HEK293 (cell line): ENCODE measurements around the gene ABCC3.

Source experiments
- CTCF ChIA-PET: fragments of 350-600 bp; formaldehyde crosslinking; extraction: SDS; loops from one replicate; lab custom pipeline; 2021; ENCODE audit warnings: antibody characterized with exemption; lab: Yijun Ruan, JAX
- POLR2A ChIA-PET: fragments of 300-600 bp; formaldehyde crosslinking; extraction: SDS; loops from one replicate; lab custom pipeline; 2020; ENCODE audit warnings: antibody characterized with exemption, inconsistent platforms; lab: Yijun Ruan, JAX
- H3K27ac ChIP-seq: fragments of 200-500 bp; sonication (Bioruptor generic); 2 replicates; pipeline ENCODE4 v1.5.1; 2014; ENCODE audit warnings: low read depth, low read length, control low read depth, inconsistent platforms; ENCODE audit errors: extremely low read depth
- H3K36me3 ChIP-seq, 2 experiments: fragments of 200-500 bp in 1 of 2; sonication (Bioruptor generic) in 1 of 2; 1 replicate in 1 of 2; 2 replicates in 1 of 2; pipeline ENCODE4 v1.5.1; 2014 to 2017; ENCODE audit warnings: inconsistent platforms in 2 of 2, low read length in 2 of 2; ENCODE audit not compliant: control insufficient read depth in 2 of 2, insufficient read depth in 1 of 2
- H3K4me1 ChIP-seq: fragments of 200-500 bp; sonication (Bioruptor generic); 2 replicates; pipeline ENCODE4 v1.5.1; 2014; ENCODE audit warnings: mild to moderate bottlenecking, low read length, inconsistent platforms; ENCODE audit not compliant: control insufficient read depth, insufficient read depth
- H3K4me3 ChIP-seq: 2 replicates; pipeline ENCODE4 v1.5.1; 2011; ENCODE audit warnings: low read depth, mild to moderate bottlenecking, control low read depth, low read length, moderate library complexity
- H3K9me3 ChIP-seq: fragments of 200-500 bp; sonication (Bioruptor generic); 2 replicates; pipeline ENCODE4 v1.5.1; 2014; ENCODE audit warnings: low read depth, low read length, inconsistent platforms; ENCODE audit not compliant: control insufficient read depth, insufficient read depth
- GLI2 ChIP-seq: fragments of 450-650 bp; formaldehyde crosslinking; IDR thresholded peaks from 2 replicates; pipeline ENCODE4; 2017; ENCODE audit warnings: missing biosample characterization, missing genetic modification characterization, low read depth, borderline replicate concordance
- GLI4 ChIP-seq: fragments of 450-650 bp; formaldehyde crosslinking; IDR thresholded peaks from 2 replicates; pipeline ENCODE4 v1.5.1; 2016; ENCODE audit warnings: missing biosample characterization, missing genetic modification characterization
- OSR2 ChIP-seq: fragments of 450-650 bp; formaldehyde crosslinking; IDR thresholded peaks from 2 replicates; pipeline ENCODE4 v1.5.1; 2016; ENCODE audit warnings: missing biosample characterization, missing genetic modification characterization
- SP2 ChIP-seq: fragments of 450-650 bp; formaldehyde crosslinking; IDR thresholded peaks from 2 replicates; pipeline ENCODE4 v1.5.1; 2016; ENCODE audit warnings: missing biosample characterization, missing genetic modification characterization
- SP3 ChIP-seq: fragments of 450-650 bp; formaldehyde crosslinking; IDR thresholded peaks from 2 replicates; pipeline ENCODE4 v1.5.1; 2016; ENCODE audit warnings: missing biosample characterization, missing genetic modification characterization
- SP7 ChIP-seq: fragments of 450-650 bp; formaldehyde crosslinking; IDR thresholded peaks from 2 replicates; pipeline ENCODE4 v1.5.1; 2016; ENCODE audit warnings: missing biosample characterization, missing genetic modification characterization
- ZBTB7A ChIP-seq: fragments of 450-650 bp; formaldehyde crosslinking; IDR thresholded peaks from 2 replicates; pipeline ENCODE4 v1.5.1; 2016; ENCODE audit warnings: low read depth, missing biosample characterization, missing genetic modification characterization
- ZBTB8A ChIP-seq: fragments of 450-650 bp; formaldehyde crosslinking; IDR thresholded peaks from 2 replicates; pipeline ENCODE4 v1.5.1; 2016; ENCODE audit warnings: missing biosample characterization, missing genetic modification characterization
- ZFHX2 ChIP-seq: fragments of 450-650 bp; formaldehyde crosslinking; conservative IDR thresholded peaks from 2 replicates; pipeline ENCODE4 v1.5.1; 2016; ENCODE audit warnings: missing biosample characterization, missing genetic modification characterization
- ZFP37 ChIP-seq: fragments of 450-650 bp; formaldehyde crosslinking; IDR thresholded peaks from 2 replicates; pipeline ENCODE4 v1.5.1; 2016; ENCODE audit warnings: missing biosample characterization, missing genetic modification characterization
- ZNF10 ChIP-seq: fragments of 450-650 bp; formaldehyde crosslinking; IDR thresholded peaks from 2 replicates; pipeline ENCODE4 v1.5.1; 2017; ENCODE audit warnings: missing biosample characterization, missing genetic modification characterization
- ZNF211 ChIP-seq: fragments of 450-650 bp; formaldehyde crosslinking; IDR thresholded peaks from 2 replicates; pipeline ENCODE4 v1.5.1; 2016; ENCODE audit warnings: low read depth, missing biosample characterization, missing genetic modification characterization
- ZNF366 ChIP-seq: fragments of 450-650 bp; formaldehyde crosslinking; conservative IDR thresholded peaks from 2 replicates; pipeline ENCODE4 v1.5.1; 2016; ENCODE audit warnings: missing biosample characterization, missing genetic modification characterization
- ZNF48 ChIP-seq: fragments of 450-650 bp; formaldehyde crosslinking; IDR thresholded peaks from 2 replicates; pipeline ENCODE4 v1.5.1; 2016; ENCODE audit warnings: missing biosample characterization, missing genetic modification characterization
- ZNF600 ChIP-seq: fragments of 450-650 bp; formaldehyde crosslinking; IDR thresholded peaks from 2 replicates; pipeline ENCODE4 v1.5.1; 2016; ENCODE audit warnings: missing biosample characterization, missing genetic modification characterization
- ZSCAN16 ChIP-seq: fragments of 450-650 bp; formaldehyde crosslinking; IDR thresholded peaks from 2 replicates; pipeline ENCODE4 v1.5.1; 2016; ENCODE audit warnings: missing biosample characterization, missing genetic modification characterization
- ZXDB ChIP-seq: fragments of 450-650 bp; formaldehyde crosslinking; IDR thresholded peaks from 2 replicates; pipeline ENCODE4 v1.5.1; 2016; ENCODE audit warnings: missing biosample characterization, missing genetic modification characterization
- TF ChIP-seq, protein P1 (sequence below): fragments of 450-650 bp; formaldehyde crosslinking; IDR thresholded peaks from 2 replicates; pipeline ENCODE4 v1.5.1; 2016; ENCODE audit warnings: missing biosample characterization, missing genetic modification characterization
- TF ChIP-seq, protein P2 (sequence below): fragments of 450-650 bp; formaldehyde crosslinking; IDR thresholded peaks from 2 replicates; pipeline ENCODE4 v1.5.1; 2016; ENCODE audit warnings: missing biosample characterization, missing genetic modification characterization
- TF ChIP-seq, protein P3 (sequence below): fragments of 450-650 bp; formaldehyde crosslinking; IDR thresholded peaks from 2 replicates; pipeline ENCODE4 v1.5.1; 2017; ENCODE audit warnings: missing biosample characterization, mild to moderate bottlenecking, missing genetic modification characterization, moderate library complexity
- TF ChIP-seq, protein P4 (sequence below): fragments of 450-650 bp; formaldehyde crosslinking; IDR thresholded peaks from 2 replicates; pipeline ENCODE4 v1.5.1; 2016; ENCODE audit warnings: missing biosample characterization, missing genetic modification characterization

The ABCC3 gene

DNA sequence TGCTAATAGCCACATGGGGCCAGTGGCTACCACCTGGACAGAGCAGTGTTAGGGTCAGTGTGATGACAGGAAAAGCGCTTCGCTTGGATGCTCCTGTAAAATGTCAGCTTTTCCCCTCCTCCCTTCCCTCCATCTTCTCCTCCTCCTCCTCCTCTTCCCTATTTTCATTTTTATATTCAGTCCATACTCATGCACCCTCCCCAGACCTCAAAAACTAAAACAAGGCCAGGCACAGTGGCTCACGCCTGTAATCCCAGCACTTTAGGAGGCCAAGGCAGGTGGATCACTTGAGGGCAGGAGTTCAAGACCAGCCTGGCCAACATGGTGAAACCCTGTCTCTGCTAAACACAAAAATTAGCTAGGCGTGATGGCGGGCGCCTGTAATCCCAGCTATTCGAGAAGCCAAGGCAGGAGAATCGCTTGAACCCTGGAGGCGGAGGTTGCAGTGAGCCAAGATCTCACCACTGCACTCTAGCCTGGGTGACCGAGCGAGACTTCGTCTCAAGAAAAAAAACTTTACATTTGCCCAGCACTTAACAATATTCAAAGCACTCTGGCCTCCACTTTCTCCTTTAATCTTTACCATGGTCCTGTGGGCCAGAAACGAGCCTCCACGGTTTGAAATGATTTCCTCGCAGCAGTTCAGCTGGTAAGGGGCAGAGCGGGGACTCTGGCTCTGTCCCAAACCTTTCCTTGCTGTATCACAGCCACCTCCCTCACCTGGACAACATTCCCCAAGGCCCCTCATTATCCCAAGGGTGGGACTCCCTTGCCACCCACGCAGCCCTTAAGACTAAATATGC lies 51.2 kb downstream of the ABCC3 start (continued):
- TF ChIP-seq, protein P1, sequence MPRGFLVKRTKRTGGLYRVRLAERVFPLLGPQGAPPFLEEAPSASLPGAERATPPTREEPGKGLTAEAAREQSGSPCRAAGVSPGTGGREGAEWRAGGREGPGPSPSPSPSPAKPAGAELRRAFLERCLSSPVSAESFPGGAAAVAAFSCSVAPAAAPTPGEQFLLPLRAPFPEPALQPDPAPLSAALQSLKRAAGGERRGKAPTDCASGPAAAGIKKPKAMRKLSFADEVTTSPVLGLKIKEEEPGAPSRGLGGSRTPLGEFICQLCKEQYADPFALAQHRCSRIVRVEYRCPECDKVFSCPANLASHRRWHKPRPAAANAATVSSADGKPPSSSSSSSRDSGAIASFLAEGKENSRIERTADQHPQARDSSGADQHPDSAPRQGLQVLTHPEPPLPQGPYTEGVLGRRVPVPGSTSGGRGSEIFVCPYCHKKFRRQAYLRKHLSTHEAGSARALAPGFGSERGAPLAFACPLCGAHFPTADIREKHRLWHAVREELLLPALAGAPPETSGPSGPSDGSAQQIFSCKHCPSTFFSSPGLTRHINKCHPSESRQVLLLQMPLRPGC (tag by site-specific recombination): no peak
- TF ChIP-seq, protein P2, sequence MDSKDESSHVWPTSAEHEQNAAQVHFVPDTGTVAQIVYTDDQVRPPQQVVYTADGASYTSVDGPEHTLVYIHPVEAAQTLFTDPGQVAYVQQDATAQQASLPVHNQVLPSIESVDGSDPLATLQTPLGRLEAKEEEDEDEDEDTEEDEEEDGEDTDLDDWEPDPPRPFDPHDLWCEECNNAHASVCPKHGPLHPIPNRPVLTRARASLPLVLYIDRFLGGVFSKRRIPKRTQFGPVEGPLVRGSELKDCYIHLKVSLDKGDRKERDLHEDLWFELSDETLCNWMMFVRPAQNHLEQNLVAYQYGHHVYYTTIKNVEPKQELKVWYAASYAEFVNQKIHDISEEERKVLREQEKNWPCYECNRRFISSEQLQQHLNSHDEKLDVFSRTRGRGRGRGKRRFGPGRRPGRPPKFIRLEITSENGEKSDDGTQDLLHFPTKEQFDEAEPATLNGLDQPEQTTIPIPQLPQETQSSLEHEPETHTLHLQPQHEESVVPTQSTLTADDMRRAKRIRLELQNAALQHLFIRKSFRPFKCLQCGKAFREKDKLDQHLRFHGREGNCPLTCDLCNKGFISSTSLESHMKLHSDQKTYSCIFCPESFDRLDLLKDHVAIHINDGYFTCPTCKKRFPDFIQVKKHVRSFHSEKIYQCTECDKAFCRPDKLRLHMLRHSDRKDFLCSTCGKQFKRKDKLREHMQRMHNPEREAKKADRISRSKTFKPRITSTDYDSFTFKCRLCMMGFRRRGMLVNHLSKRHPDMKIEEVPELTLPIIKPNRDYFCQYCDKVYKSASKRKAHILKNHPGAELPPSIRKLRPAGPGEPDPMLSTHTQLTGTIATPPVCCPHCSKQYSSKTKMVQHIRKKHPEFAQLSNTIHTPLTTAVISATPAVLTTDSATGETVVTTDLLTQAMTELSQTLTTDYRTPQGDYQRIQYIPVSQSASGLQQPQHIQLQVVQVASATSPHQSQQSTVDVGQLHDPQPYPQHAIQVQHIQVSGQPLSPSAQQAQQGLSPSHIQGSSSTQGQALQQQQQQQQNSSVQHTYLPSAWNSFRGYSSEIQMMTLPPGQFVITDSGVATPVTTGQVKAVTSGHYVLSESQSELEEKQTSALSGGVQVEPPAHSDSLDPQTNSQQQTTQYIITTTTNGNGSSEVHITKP (tag by site-specific recombination): no peak
- peak; percentile 64; the same call in 1 of the 2 replicates for TF ChIP-seq ZFHX2
- TF ChIP-seq ZXDB (tag by site-specific recombination): no peak
- TF ChIP-seq SP3: no peak
- no peak for TF ChIP-seq SP2 (tag by site-specific recombination)
- no peak for TF ChIP-seq ZNF211 (tag by site-specific recombination)
- TF ChIP-seq GLI2 (tag by site-specific recombination): no peak
- no peak for TF ChIP-seq GLI4 (tag by site-specific recombination)
- TF ChIP-seq ZSCAN16 (tag by site-specific recombination): no peak

DNA sequence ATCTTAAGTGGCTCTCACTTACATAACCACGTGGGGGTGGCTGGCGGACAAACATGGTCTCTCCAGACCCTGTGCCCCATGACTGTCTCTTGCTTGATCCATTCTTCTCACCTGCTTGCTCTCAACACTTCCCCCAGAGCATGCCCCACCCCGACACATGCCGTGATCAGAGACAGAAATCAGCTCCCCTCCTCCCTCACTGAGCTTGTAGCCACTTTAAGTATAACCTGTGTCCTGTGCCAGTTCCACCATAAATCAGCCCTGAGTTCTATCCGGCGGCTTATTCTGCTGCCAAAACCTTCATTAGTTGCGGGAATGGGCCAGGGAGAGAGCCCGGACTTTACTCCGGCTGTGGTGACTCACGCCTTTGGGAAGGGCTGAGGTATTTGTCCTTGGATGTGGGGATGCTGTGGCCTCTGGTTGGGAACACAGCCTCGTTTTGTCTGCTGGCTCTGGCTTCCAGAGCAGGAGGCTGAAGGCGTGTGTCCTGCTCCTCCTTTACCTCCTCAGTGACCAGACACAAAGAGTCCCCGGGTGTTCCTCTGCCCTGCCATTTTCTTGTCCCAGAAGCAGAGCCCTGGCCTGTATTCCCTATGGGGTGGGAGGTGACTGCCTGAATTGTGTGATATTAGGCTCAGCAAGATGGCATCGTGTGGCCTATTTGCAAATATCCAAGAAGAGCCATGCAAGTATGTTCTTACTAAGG lies 52.0 kb downstream of the ABCC3 start:
- Histone ChIP-seq H3K9me3 (no peaks in the 10 kb centered on the region), H3K27ac (no peak overlapping the region), H3K4me1 (peaks cover 6% of the 10 kb centered on the region; the same call in 1 of the 2 replicates), H3K36me3 (no peaks in the 10 kb centered on the region), H3K4me3 (no peak overlapping the region)
- ChIA-PET POLR2A (interaction anchor here (1.1 to 1.3 kb wide), 3 partner anchors 18 to 145 kb away, joined by 3 read pairs; partner anchors contain the start of gene LUC7L3), CTCF (interaction anchor here (0.9 to 5.0 kb wide), 9 partner anchors 8 to 207 kb away, joined by 3 to 32 read pairs (median 4); partner anchors contain the start of gene SPATA20)
- TF ChIP-seq, protein P2 (tag by site-specific recombination): peak; percentile 81
- TF ChIP-seq SP7 (tag by site-specific recombination): peak; percentile 78
- TF ChIP-seq ZNF600: peak; percentile 85
- no peak for TF ChIP-seq ZBTB8A (tag by site-specific recombination)
- TF ChIP-seq ZNF366 (tag by site-specific recombination): peak; percentile 43; the same call in 1 of the 2 replicates
- no peak; the same call in 1 of the 2 replicates for TF ChIP-seq ZFP37 (tag by site-specific recombination)
- TF ChIP-seq ZNF48: no peak
- TF ChIP-seq, protein P3, sequence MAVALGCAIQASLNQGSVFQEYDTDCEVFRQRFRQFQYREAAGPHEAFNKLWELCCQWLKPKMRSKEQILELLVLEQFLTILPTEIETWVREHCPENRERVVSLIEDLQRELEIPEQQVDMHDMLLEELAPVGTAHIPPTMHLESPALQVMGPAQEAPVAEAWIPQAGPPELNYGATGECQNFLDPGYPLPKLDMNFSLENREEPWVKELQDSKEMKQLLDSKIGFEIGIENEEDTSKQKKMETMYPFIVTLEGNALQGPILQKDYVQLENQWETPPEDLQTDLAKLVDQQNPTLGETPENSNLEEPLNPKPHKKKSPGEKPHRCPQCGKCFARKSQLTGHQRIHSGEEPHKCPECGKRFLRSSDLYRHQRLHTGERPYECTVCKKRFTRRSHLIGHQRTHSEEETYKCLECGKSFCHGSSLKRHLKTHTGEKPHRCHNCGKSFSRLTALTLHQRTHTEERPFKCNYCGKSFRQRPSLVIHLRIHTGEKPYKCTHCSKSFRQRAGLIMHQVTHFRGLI (tag by site-specific recombination): 0 out of 2 replicates have a peak, but pooled peaks have one; percentile 28
- 0 out of 2 replicates have a peak, but pooled peaks have one; percentile 52 for TF ChIP-seq ZNF10 (tag by site-specific recombination)
- TF ChIP-seq, protein P4, sequence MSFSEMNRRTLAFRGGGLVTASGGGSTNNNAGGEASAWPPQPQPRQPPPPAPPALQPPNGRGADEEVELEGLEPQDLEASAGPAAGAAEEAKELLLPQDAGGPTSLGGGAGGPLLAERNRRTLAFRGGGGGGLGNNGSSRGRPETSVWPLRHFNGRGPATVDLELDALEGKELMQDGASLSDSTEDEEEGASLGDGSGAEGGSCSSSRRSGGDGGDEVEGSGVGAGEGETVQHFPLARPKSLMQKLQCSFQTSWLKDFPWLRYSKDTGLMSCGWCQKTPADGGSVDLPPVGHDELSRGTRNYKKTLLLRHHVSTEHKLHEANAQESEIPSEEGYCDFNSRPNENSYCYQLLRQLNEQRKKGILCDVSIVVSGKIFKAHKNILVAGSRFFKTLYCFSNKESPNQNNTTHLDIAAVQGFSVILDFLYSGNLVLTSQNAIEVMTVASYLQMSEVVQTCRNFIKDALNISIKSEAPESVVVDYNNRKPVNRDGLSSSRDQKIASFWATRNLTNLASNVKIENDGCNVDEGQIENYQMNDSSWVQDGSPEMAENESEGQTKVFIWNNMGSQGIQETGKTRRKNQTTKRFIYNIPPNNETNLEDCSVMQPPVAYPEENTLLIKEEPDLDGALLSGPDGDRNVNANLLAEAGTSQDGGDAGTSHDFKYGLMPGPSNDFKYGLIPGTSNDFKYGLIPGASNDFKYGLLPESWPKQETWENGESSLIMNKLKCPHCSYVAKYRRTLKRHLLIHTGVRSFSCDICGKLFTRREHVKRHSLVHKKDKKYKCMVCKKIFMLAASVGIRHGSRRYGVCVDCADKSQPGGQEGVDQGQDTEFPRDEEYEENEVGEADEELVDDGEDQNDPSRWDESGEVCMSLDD (tag by site-specific recombination): no peak
- no peak for TF ChIP-seq ZBTB7A (tag by site-specific recombination)
- no peak for TF ChIP-seq OSR2 (tag by site-specific recombination)
